HG03103 (cell line): Measurements from ENCODE around the gene AMDHD2.

Source experiments
- ATAC-seq: cut with Tn5 transposase; IDR thresholded peaks from one replicate; pipeline ENCODE4 v1.9.1; 2021; ENCODE audit warnings: low read depth; ENCODE audit not compliant: unreplicated experiment

Gene AMDHD2

GRCh38 chr16:2498531-2499253, 21.5 kb upstream of the AMDHD2 start:
- ATAC-seq = no peak

GRCh38 chr16:2499454-2499853, 20.7 kb upstream of the AMDHD2 start:
- no peak for ATAC-seq

- no peak for ATAC-seq
Observed at GRCh38 chr16:2499890-2500429, 20.2 kb upstream of the AMDHD2 start.

GRCh38 chr16:2500430-2500917, 19.7 kb upstream of the AMDHD2 start:
- ATAC-seq = no peak

GRCh38 chr16:2500918-2501750, 19.0 kb upstream of the AMDHD2 start:
- ATAC-seq = no peak

GRCh38 chr16:2501946-2502895, 17.9 kb upstream of the AMDHD2 start:
- no peak for ATAC-seq

- no peak for ATAC-seq
Observed at GRCh38 chr16:2505695-2506094, 14.5 kb upstream of the AMDHD2 start.

- ATAC-seq = no peak
Observed at GRCh38 chr16:2507052-2507659, 13.0 kb upstream of the AMDHD2 start.

GRCh38 chr16:2507665-2508064, 12.5 kb upstream of the AMDHD2 start:
- ATAC-seq = no peak

- no peak for ATAC-seq
Observed at GRCh38 chr16:2508722-2509400, 11.3 kb upstream of the AMDHD2 start.

- ATAC-seq = no peak
Observed at GRCh38 chr16:2511128-2511800, 8.9 kb upstream of the AMDHD2 start.

- ATAC-seq = no peak
Observed at GRCh38 chr16:2511996-2512734, 8.0 kb upstream of the AMDHD2 start.

GRCh38 chr16:2512735-2513404, 7.3 kb upstream of the AMDHD2 start:
- ATAC-seq = no peak

GRCh38 chr16:2513405-2514332, 6.5 kb upstream of the AMDHD2 start, which contains the start of gene ATP6V0C:
Gene ATP6V0C, plus strand, starts transcription at chr16:2513952. Its CDS starts 152 bp downstream, at chr16:2514104.
- ATAC-seq = peak; percentile 58

GRCh38 chr16:2514333-2515179, 5.6 kb upstream of the AMDHD2 start:
- ATAC-seq = no peak
